ENCODE data around the gene GORASP1. TPM values are rescaled to one million over a fixed set of nuclear protein-coding genes. Genes with fewer than 3 reads are reported as not detected.

The GORASP1 gene
- total and polyA plus RNA-seq, 2 of the 8 experiments (the other 6 are each of a cell fraction or from before 2014, with no cell fraction given), result 33.4 to 33.5 TPM

DNA sequence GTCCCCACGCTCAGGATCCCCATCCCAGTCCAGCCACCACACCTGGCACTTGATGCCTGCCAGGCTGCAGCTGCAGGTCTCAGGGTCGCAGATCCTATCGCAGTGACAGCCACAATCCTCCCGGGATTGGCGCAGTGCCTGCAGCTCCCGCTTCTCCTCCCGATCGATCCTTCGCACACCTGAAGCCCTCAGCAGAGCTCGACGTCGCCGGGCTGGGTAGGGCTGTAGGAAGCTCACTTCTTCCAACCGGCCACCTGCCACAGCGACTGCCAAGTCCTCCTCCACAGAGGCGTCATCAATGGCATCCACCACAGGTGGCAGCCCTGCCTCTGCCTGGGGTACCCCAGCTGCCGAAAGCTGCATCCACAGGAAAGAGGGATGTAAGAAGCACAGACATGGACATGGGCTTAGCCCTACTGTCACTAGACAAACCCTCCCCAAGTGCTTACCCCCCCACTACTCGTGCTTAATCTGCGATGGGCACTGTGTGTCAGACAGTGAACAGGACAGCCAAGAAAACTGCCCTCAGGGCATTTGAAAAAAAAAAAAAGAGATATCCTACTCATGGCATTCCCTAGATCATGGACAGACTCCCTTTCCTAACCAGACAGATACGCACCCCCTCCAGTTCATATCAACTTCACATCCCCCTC, 36.8 kb upstream of the GORASP1 start:
- no peak overlapping the region for H4K8ac ChIP-seq (ENCODE audit: extremely low read depth, insufficient read depth, low read length)
- H4K20me1 ChIP-seq (replicated peaks in 1 of 2; ENCODE audit: control insufficient read depth in 1 of 2, insufficient read depth in 2 of 2, low read length in 2 of 2), result peaks cover 0 to 25% of the 10 kb centered on the region in 2 experiments
- H3K4me2 ChIP-seq (ENCODE audit: insufficient read depth in 1 of 2, low read depth in 2 of 2, low read length in 2 of 2), result no peak overlapping the region
- no peak overlapping the region for H3K14ac ChIP-seq (ENCODE audit: insufficient read length)
- H3K36me3 ChIP-seq (ENCODE audit: control insufficient read depth in 2 of 4, insufficient read depth in 4 of 4, low read length in 3 of 4), result peaks cover 14 to 45% (median 21%) of the 10 kb centered on the region in 4 experiments; a peak in 6 of 8 replicates
- peaks cover under 1 to 27% of the 10 kb centered on the region in 2 experiments; a peak in 3 of 4 replicates for H3K79me2 ChIP-seq (ENCODE audit: control insufficient read depth in 1 of 2, insufficient read depth in 2 of 2, low read length in 2 of 2)
- H4K91ac ChIP-seq (replicated peaks; ENCODE audit: insufficient read length, low read length), result no peak overlapping the region
- no peak for TF ChIP-seq BCL11A (IDR thresholded peaks at IDR 0.05; ENCODE audit: low read depth in 2 of 2, low read length in 2 of 2)
- TF ChIP-seq CTBP2 (IDR thresholded peaks at IDR 0.05; ENCODE audit: borderline replicate concordance, insufficient read depth, insufficient read length, low read length), result no peak
- TF ChIP-seq POLR2AphosphoS5 (IDR thresholded peaks at IDR 0.05; ENCODE audit: low read depth, low read length), result no peak
- no peak for TF ChIP-seq YY1 (IDR thresholded peaks at IDR 0.05; ENCODE audit: low read depth, low read length)
- no peak for TF ChIP-seq PHF8 (conservative IDR thresholded peaks at IDR 0.05; ENCODE audit: low read depth, low read length)
- TF ChIP-seq MAFK (IDR thresholded peaks at IDR 0.05; ENCODE audit: low read depth, low read length), result no peak
- TF ChIP-seq GABPA (IDR thresholded peaks at IDR 0.05; ENCODE audit: borderline replicate concordance, insufficient read depth, low read length), result no peak
- TF ChIP-seq TCF12 (IDR thresholded peaks at IDR 0.05; ENCODE audit: low read depth, low read length), result no peak
- H3K23ac ChIP-seq (ENCODE audit: insufficient read length), result no peak overlapping the region
- no peak overlapping the region for H3K56ac ChIP-seq (replicated peaks; ENCODE audit: insufficient read length, low read depth, low read length)
- ChIA-PET CTCF (ENCODE audit: partially characterized antibody) (interaction anchor here (0.8 to 3.1 kb wide), 7 partner anchors 9 to 148 kb away, joined by 3 to 11 read pairs (median 4); partner anchors contain the start of genes GORASP1 and TTC21A), POLR2A (ENCODE audit: partially characterized antibody) (interaction anchor here (1.4 kb wide), 1 partner anchor 38 kb away, joined by 3 read pairs; no protein-coding TSS in a partner anchor)
- no peaks in the 10 kb centered on the region for H3K27me3 ChIP-seq (replicated peaks in 1 of 4; ENCODE audit: control insufficient read depth in 3 of 4, extremely low read depth in 1 of 4, insufficient read depth in 3 of 4, low read length in 3 of 4)
- no peak overlapping the region for H2AFZ ChIP-seq (ENCODE audit: low read length)
- FAIRE-seq (no peak), DNase-seq (ENCODE audit: low read depth in 1 of 2, low spot score in 2 of 2) (no peak)
- no peak overlapping the region; the same call in 1 of the 2 replicates for H2BK5ac ChIP-seq (ENCODE audit: low read depth, low read length)
- H3K4ac ChIP-seq (replicated peaks; ENCODE audit: insufficient read length, low read depth, low read length), result no peak overlapping the region
- H3K9me3 ChIP-seq (ENCODE audit: insufficient read depth in 2 of 2, low read depth in 1 of 2, low read length in 1 of 2), result no peaks in the 10 kb centered on the region
- H2BK15ac ChIP-seq (ENCODE audit: low read length), result no peak overlapping the region
- H2BK12ac ChIP-seq (ENCODE audit: low read depth, low read length), result no peak overlapping the region
- no peak overlapping the region for H3K4me3 ChIP-seq (ENCODE audit: extremely low read depth in 1 of 4, insufficient read depth in 2 of 4, low read depth in 3 of 4, low read length in 4 of 4)
- WGBS, 2 experiments (ENCODE audit: extremely low coverage in 1 of 2, insufficient coverage in 1 of 2, insufficient read length in 1 of 2, insufficient replicate concordance in 2 of 2, low coverage in 1 of 2, low lambda C conversion rate in 2 of 2, missing lambda C conversion rate in 1 of 2), result 92% methylated on average over 20 of the region's 20 CpGs; no CpG with 5 or more reads in 1 of the 2 experiments
- H3K9ac ChIP-seq (replicated peaks in 1 of 4; ENCODE audit: extremely low read depth in 1 of 4, low read depth in 3 of 4, low read length in 3 of 4), result no peak overlapping the region
- no peak overlapping the region for H2BK120ac ChIP-seq (replicated peaks; ENCODE audit: low read depth, low read length)
- no peak overlapping the region for H4K5ac ChIP-seq (ENCODE audit: insufficient read length, low read depth, low read length)
- no peaks in the 10 kb centered on the region; the same call in 1 of the 2 replicates for H3K23me2 ChIP-seq (ENCODE audit: low read depth, low read length)
- H3K79me1 ChIP-seq (ENCODE audit: low read depth, low read length), result peaks cover 9% of the 10 kb centered on the region; the same call in 1 of the 2 replicates
- H3K4me1 ChIP-seq (replicated peaks in 1 of 4; ENCODE audit: control insufficient read depth in 3 of 4, insufficient read depth in 4 of 4, low read length in 3 of 4), result peaks cover 3 to 22% (median 15%) of the 10 kb centered on the region in 4 experiments
- no peak overlapping the region for H3K18ac ChIP-seq (ENCODE audit: extremely low read depth, low read length)
- no peak overlapping the region for H2BK20ac ChIP-seq (ENCODE audit: low read length)
- H2AK5ac ChIP-seq (ENCODE audit: low read depth, low read length), result no peak overlapping the region
- H3K27ac ChIP-seq (ENCODE audit: low read depth, low read length), result no peak overlapping the region

Data from H1 (cell line).